Activated T-cell treated with anti-CD3 and anti-CD28 coated beads for 4 hours (primary cell): ENCODE measurements around the gene OR2A2.
A peak's percentile ranks its signal among the peaks of the same experiment; 100 is the strongest.
"Not testable (repeated sequence)": the region's sequence is repeated elsewhere in the genome, so short reads cannot be mapped to it uniquely, and the experiment has no call there.

Experiments
- DNase-seq: peaks from one replicate; pipeline ENCODE4 v3.0.0-alpha.2; 2020

The OR2A2 gene, protein sequence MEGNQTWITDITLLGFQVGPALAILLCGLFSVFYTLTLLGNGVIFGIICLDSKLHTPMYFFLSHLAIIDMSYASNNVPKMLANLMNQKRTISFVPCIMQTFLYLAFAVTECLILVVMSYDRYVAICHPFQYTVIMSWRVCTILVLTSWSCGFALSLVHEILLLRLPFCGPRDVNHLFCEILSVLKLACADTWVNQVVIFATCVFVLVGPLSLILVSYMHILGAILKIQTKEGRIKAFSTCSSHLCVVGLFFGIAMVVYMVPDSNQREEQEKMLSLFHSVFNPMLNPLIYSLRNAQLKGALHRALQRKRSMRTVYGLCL

DNA sequence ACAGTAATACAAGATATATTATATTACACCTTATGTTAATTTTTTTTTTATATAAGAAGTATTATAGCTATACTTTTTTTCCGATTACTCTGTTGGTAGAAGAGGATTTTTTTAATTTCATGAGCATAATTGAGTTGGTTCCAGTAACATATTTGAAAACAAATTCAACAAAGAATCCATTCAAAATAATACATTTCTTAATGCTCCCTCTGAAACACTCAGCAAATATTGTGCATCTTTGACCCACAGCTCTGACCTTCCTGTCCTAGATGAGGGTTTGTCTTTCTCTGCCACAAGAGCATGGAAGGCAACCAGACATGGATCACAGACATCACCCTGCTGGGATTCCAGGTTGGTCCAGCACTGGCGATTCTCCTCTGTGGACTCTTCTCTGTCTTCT is at the start of gene OR2A2:
Gene OR2A2 (plus strand): TSS at position 301 of the 400 bp plus-strand sequence. CDS start 0 bp downstream, at position 301.
- DNase-seq, result no peak

DNA sequence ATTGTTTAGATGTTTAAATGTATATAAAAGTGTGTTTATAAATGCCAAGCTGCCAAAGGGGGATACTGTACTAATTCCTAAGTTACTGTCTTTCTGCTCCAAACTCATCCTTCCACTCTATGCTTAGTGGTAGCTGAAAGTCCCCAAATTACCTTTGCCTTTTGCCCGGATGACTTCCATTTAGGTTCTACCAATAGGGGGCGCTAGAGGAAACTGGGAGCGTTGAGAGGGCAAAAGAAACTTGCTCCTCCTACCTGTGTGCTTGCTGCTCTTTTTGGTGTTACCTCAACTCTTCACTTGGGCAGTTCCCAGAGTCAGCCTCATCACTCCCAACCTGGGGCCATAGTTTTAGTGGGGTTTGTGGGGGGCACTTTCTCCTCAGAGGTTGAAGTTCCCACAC is 45.7 kb upstream of the OR2A2 start:
- DNase-seq, result no peak

DNA sequence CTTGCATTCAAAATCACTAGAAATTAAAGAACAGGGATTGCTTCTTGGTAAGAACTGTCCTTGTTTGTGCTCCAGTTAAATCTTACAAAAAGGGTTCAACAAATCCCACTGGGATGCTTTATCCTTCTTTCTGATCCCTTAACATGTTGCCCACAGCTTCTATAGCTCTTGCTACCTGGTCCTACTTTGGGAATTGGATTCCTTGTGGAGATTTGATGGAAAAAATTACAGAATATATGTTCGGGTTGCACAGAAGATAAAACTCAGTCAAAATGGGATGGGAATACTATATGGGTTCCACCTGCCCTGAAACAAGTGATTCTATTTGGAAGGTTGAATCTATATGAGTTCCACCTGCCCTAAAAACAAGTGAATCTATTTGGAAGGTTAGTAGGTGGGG is 39.9 kb upstream of the OR2A2 start, which contains the start of gene OR2A25:
Gene OR2A25 (plus strand): TSS at position 301 of the 400 bp plus-strand sequence. CDS start 4,409 bp downstream, outside the sequence.
- DNase-seq, result no peak

DNA sequence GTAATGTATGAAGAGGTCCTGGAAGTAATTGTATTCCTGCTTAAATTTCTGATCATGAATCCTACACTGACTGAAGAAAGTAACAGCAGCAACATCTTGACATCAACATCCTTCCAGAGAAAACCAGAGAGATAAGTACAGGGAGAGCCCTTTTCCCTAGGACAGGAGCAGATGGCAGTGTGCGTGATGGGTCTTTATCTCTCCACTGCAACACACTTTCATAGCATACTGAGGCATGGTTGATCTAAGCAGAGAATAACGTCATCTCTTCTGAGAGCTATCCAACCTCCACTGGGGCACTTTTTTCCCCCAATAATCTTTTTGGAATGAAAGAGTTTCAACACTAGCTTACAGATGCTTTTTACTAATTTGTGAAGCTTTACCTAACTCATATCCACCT is 39.4 kb upstream of the OR2A2 start:
- DNase-seq, result no peak

DNA sequence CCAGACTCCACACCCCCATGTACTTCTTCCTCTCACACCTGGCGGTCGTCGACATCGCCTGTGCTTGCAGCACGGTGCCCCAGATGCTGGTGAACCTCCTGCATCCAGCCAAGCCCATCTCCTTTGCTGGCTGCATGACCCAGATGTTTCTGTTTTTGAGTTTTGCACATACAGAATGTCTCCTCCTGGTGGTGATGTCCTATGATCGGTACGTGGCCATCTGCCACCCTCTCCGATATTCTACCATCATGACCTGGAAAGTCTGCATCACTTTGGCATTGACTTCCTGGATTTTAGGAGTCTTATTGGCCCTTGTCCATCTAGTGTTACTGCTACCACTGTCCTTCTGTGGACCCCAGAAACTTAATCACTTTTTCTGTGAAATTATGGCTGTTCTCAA is 35.0 kb upstream of the OR2A2 start:
- no peak for DNase-seq

DNA sequence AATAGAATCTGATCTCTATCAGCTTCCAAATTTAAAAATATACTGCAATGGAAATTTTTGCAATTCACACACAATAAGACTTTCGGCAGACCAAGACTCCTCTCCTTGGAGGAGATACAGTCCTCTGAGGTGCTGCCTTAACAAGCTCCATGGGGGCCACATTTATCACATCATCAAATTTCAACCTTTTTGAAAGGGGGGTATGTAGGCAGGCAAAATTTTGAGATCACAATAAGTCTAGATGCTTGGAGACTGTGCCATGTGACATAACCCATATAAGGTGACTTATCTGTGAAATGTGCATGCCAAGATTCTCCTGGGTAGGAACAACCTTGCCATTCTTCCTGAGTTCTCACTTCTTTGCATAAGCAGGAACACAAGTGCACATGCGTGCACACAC is 23.4 kb upstream of the OR2A2 start, which contains the start of gene OR2A12:
Gene OR2A12 (plus strand): TSS at position 301 of the 400 bp plus-strand sequence. CDS start 8,830 bp downstream, outside the sequence.
- no peak for DNase-seq

DNA sequence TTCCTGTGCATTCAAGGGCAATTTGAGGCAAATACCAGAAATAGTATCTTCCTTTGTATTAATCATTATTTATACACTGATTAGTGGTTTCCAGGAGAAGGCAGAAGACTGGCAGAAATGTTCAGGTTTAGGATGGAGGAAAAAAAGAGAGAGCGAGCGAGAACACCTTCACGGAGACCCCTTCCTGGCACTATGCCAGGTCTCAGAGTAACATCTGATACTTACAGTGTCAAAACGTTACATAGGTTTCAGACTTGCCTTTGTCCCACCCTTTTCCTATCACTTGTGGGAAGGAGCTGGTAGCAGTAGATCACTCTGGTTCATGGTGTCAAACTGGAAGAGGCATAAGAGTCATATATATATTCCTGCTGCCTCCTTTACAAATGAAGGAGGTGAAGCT is 22.7 kb upstream of the OR2A2 start:
- no peak for DNase-seq

DNA sequence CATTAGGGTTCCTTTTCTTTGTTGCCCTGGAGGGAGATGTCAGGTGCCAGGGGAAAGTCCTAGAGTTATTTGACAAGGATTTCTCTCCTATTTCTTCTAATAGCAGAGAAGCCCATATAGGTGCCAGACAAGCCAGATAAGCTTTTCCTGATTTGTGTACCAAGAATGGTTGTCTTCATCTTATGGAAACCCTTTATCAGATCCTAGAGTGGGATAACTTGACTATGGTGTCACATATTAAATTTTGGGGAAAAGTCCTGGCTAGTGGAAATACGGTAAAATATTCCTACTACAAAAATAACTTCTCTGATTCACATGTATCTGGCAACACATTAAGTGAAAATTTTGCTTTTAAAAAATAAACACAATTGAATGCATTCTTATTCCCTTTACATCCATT is 22.2 kb upstream of the OR2A2 start:
- no peak for DNase-seq

DNA sequence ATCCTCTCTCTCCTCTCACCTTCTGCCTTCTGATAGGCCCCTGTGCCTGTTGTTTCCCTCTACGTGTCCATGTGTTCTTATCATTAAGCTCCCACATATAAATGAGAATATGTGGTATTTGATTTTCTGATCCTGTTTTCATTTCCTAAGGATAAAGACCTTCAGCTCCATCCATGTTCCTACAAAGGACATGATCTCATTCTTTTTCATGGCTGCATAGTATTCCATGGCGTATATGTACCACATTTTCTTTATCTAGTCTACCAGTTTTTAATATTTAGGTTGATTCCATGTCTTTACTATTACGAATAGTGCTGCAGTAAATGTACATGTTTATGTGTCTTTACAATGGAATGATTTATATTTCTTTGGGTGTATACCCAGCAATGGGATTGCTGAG is 18.7 kb upstream of the OR2A2 start:
- no peak for DNase-seq

DNA sequence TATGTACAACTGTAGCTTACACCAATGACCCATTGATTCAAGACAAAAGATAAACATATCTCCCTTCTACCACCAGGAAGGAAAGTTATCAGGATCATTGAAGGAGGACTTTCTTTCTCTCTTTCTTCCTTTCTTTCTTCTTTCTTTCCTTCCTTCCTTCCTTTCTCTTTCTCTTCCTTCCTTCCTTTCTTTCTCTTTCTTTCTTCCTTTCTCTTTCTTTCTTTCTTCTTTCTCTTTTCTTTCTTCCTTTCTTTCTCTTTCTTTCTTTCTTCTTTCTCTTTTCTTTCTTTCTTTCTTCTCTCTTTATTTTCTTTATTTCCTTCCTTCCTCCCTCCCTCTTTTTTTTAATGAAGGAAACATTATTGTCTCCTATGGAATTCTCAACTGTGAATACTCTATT is 10.6 kb upstream of the OR2A2 start:
- DNase-seq, result no peak

DNA sequence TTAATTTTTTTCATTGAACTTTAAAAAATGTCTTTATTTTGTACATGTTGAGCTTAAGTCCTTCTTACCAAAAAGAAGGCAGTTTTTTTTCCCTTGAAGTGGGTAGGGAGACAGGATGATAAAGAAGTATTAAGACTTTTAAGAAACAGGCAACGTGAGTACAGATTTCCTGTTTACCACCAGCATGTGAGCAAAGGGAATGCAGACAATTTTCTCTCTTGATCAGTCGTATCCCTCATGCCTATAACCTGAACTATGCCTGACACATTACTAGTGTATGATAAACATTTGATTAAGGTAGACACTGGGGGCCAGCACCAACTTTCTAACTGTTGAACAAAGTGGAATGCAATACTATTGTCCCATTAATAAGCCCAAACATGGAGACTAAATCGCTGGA is 8.8 kb upstream of the OR2A2 start:
- DNase-seq, result no peak

DNA sequence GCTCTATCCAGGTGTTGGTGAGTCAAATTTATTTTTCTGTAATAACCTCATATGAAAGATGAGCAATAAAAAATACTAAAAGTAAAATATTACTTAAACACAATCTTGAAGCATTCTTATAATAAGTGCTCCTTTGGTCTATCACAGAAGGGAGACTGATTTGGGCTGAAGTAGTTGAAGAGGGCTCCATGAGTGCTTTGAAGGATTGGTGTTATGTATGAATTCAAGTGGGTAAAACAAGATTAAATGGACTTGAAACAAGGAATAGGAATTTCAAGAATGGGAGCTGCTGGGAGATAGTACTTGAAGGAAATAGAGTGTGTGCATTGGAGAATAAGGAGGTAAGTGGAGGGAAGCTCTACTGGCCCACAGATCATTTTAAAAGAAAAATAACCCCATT is 7.3 kb upstream of the OR2A2 start:
- DNase-seq, result no peak

DNA sequence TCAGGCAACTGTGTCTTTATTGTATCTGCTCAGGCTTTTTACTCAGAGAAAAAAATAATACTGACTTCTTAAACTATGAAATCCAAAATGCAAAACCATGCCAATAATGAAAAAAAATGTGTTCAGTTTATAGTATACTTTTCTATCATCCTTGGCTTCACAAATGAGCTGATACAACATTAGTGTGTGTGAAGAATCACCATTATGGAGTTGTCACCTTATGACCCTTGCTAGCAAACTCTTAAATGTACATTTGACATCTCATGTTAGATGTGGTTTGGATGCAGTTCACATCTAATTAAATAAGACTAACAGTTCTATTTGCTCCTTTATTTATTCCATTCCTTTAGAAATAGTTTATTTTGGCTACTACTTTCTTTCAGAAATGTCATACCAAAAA is 4.2 kb upstream of the OR2A2 start:
- no peak for DNase-seq

DNA sequence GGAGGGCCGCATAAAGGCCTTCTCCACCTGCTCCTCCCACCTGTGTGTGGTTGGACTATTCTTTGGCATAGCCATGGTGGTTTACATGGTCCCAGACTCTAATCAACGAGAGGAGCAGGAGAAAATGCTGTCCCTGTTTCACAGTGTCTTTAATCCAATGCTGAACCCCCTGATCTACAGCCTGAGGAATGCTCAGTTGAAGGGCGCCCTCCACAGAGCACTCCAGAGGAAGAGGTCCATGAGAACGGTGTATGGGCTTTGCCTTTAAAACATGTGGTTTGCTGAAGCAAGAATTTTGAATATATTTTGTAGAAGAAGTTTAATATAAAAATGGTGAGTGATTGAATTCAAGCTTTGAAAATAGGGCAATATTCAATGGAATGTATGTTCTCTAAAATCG is 889 bp downstream of the OR2A2 start:
- no peak for DNase-seq

DNA sequence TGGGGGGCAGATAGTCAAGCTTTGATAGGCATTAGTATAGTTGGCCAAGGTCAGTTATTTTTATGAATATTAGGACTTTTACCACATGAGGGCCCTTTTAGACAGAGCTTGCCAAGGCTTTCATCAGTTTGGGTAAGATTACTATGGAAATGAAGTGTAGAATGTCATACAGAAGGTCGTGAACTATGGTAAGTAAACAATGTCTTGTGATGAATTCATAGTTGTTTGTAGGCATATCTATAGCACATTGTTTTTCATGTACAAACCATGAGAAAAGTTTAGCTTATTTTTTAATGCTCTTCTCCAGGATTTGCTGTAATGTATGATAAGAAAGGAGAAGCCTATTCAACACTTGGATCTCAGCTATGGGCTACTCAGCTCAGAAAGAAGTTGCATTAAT is 4.3 kb downstream of the OR2A2 start:
- DNase-seq, result no peak

DNA sequence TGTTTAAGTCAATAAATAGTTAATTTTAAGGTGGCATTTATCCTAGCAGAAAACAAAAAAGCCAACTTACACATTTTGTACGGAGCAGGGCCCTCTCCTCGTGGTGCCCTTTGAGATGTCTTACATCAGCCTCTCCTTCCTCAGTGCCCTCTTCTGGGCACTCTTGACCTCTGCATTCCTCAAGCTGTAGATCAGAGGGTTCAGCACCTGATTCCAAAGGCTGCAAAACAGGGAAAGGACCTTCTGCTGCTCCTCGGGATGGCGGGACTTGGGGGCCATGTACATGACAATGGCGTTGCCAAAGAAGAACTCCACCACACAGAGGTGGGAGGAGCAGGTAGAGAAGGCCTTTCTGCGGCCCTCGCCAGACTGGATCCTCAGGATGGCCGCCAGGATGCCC is 9.0 kb downstream of the OR2A2 start:
- DNase-seq, result no peak

DNA sequence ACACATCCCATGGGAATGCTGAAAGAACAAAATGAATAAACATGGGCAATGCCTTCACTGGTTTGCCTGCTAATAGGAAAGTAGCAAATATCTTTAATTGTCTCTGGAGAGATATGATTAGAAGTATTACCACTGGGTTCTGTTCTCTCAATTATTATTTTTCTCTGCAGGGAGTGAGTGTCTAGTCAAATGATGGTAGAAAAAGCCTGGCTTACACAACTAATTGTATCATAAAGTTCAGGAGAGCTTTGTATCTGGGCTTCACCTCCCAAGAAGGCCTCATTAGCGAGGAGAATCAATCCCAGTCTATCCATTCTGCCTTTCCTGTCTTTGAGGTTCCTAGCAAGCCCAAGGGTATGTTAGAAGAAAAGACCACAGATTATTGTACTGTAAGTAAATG is 13.5 kb downstream of the OR2A2 start, which contains the start of gene OR2A14:
Gene OR2A14 (plus strand): TSS at position 301 of the 400 bp plus-strand sequence. CDS start 5,937 bp downstream, outside the sequence.
- DNase-seq, result no peak

DNA sequence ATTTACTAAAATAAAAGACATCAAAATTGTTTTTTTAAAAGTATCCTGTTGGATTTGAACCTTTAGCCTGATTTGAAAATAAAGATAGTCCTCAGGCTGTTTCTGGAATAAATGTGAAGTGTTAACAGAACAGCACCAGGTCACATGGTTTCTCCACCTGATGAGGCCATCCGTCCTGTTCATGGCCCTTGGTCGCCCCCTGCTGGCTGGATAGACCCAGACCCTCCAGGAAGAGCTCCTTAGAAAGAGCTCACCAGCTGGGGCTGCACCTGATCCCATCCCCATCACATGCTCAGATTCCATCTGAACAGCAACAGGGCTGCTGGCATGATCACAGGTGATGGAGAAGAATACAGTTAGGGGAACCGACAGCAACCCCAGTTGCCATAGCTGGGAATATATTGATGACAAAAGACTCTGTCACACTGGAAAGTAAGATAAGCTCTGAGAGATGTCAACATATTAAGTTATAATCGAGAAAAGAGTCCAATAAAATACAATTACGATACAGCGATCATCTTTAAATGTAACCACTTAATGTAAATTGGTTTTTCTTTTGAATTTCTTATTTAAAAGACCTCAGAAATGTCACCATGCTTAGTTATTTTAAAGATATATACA is 18.4 kb downstream of the OR2A2 start:
- peak; percentile 83 for DNase-seq

DNA sequence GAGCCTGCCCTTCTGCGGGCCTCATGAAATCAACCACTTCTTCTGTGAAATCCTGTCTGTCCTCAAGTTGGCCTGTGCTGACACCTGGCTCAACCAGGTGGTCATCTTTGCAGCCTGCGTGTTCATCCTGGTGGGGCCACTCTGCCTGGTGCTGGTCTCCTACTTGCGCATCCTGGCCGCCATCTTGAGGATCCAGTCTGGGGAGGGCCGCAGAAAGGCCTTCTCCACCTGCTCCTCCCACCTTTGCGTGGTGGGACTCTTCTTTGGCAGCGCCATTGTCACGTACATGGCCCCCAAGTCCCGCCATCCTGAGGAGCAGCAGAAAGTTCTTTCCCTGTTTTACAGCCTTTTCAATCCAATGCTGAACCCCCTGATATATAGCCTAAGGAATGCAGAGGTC is 20.2 kb downstream of the OR2A2 start:
- DNase-seq, result not testable (repeated sequence)

DNA sequence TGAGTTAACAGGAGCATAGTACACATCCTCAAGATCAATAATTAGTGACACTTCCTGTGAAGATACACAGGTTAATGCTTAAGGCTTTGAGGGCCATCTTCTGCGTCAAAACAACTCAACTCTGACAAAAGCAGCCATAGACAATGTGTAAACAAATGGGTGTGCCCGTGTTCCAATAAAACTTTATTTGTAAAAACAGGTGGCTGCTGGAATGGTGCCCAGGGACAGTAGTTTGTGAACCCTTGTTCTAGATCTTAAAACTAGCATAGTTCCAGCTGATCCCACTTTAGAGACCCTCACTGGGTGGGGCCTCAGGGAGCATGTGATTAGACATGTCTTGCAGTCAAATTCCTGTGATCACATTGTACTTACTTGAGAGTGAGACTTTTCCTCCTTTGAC is 21.3 kb downstream of the OR2A2 start:
- no peak for DNase-seq

DNA sequence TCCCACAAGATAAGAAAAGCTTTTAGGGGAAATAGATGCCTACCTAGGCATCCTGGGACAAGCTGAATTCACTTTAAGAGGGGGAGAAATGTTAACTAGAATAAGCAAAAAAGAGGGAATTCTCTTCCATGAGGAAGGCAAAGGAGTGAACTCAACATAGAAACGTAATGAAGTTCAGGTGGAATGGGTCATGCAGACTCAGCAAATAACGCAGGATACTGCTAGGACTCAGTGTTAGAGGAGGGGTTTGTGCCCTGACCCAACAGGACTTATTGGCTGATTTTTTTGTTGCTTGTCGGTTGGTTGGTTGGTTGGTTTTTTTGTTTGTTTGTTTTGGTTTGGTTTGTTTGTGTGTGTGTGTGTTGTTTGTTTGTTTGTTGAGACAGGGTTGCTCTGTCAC is 22.9 kb downstream of the OR2A2 start:
- DNase-seq, result no peak

DNA sequence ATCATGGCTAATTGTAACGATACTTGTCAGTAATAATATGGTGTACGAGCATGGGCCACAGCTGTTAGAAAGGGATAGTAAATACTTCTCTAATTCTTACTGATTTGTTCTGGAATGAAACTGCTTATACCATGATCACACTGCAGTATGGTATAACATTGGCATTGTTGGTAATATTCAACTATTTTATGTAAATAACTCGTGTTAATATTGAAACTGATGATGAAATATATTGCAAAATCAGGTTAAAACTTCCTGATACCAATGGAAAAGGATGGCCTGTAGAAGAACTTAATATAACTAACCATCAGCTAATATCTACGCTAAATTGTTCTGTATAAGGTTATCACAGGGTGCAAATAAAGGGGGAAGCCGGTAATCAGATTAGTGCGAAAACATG is 23.9 kb downstream of the OR2A2 start:
- DNase-seq, result no peak

DNA sequence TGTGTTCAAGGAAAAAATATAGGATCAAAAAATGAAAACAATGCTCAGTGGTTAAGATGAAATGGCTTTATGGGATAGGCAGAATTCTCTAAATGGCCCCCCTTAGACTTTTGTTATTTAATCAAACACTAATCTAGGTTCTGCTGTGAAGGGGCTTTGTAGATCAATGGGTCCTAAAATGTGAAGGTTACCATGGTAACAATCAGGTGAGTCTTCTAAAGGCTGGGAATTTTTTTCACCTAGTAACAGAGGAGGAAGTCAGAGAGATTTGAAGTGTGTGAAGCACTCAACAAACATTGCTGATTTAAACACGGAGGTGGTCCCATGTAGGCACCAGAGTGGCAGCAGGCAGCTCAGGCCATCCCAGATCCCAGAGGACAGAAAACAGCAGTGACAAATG is 24.7 kb downstream of the OR2A2 start:
- no peak for DNase-seq

DNA sequence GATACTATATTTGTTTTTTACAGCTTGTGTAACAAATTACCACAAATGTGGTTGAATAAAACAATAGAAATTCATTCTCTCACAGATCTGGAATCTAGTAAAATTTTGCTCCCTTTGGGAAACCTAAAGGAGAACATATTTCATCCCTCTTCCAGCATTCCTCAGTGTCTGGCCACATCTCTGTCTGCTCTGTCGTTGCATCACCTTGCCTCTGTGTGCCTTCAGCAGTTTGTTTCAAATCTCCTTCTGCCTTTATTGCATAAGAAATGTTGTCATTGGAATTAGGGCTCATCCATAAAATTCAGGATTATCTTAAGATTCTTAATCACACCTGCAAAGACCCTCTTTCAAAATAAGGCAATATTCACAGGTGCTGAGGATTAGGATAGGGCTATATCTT is 28.1 kb downstream of the OR2A2 start:
- DNase-seq, result no peak

DNA sequence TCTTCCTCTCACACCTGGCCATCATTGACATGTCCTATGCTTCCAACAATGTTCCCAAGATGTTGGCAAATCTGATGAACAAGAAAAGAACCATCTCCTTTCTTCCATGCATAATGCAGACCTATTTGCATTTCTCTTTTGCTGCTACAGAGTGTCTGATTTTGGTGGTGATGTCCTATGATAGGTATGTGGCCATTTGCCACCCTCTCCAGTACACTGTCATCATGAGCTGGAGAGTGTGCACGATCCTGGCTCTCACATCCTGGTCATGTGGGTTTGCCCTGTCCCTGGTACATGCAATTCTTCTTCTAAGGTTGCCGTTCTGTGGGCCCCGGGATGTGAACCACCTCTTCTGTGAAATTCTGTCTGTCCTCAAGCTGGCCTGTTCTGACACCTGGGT is 32.8 kb downstream of the OR2A2 start:
- no peak for DNase-seq
